Skin of body (tissue), 2 donors: ENCODE measurements around the gene GMDS. TPM values are rescaled to one million over a fixed set of nuclear protein-coding genes. Genes with fewer than 3 reads are reported as not detected.
A peak's percentile ranks its signal among the peaks of the same experiment; 100 is the strongest.

Source experiments
- DNase-seq: peaks from one replicate; lab custom pipeline; 2025; lab: John Stamatoyannopoulos, UW
- total RNA-seq: library from RNA; depleted of rRNA; stranded (reverse); fragments of >200 nt; gene quantifications from one replicate; pipeline ENCODE4 v1.2.3, GENCODE V29; 2014

GMDS gene
- total RNA-seq, 1 donor from 2014 or later, result 12.5 TPM

DNA sequence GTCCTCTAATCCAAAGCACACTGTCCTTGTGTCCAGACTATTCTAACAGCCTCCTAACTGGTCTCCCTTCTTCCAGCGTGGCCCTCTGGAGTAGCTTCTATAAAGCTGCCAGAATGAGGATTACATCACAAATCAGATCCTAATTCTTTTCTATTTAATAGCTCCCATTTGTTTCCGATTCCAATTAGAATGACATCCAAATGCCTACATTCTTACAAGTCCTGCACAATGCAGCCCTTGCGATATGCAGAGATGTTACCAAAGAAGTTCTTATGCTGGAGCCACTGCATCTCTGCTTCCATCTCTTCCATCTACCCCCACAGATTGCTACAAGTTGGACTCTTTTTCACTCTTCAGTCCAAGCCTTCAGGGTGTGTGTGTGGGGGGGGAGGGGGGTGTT is 40.0 kb downstream of the GMDS start:
- DNase-seq, result peak; percentile 23

DNA sequence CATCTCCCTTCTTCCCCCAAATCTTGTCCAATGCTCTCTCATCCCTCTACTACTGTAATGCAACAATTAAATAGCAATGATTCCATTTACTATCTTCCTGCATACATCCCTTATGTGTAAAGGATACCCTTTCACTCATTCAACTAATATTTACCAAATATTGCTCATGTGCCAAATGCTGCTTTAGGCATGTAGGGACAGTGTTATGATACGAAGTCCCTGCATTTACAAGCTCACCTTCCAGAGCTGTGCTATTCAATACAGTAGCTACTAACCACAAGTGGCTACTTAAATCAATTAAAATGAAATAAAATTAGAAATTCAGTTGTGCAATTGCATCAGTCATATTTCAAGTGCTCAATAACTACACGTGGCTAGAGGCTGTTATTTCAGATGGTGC is 41.1 kb downstream of the GMDS start:
- no peak for DNase-seq

DNA sequence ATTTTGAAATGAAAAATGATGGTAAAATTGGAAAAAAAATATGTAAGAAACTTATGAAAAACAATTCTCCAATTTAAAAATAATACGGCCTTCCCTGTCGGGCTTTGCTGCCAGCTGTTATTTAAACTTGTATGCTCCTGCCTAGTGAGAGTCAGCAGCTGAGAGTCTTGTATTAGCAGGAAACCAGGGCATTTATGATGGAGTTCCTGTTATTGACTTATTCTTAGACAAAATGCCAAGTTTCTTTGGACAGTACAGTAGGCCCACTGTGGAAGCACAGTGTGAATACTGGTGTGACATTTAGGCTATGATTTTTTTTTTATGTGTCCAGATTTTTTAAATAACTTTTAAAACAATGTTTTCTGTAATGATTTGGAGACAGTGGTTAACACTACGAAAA is 42.1 kb downstream of the GMDS start:
- no peak for DNase-seq

DNA sequence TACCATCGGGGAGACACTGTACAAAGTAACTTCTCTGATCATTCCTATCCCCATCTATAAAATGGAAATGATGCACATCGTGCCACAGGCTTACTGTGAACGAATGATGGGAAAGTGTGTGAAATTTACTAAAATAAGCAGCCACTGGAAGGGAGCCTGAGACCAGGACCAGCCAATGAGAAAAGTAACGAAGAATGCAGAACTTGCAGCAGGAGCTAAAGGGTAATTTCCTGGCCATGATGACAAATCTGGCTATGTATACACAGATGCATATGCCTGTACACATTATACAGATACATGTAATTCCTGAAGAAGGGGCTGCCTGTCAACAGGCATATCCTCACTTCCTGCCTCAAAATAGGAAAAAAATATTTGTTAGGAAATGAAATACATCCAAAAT is 47.4 kb downstream of the GMDS start:
- DNase-seq, result no peak

DNA sequence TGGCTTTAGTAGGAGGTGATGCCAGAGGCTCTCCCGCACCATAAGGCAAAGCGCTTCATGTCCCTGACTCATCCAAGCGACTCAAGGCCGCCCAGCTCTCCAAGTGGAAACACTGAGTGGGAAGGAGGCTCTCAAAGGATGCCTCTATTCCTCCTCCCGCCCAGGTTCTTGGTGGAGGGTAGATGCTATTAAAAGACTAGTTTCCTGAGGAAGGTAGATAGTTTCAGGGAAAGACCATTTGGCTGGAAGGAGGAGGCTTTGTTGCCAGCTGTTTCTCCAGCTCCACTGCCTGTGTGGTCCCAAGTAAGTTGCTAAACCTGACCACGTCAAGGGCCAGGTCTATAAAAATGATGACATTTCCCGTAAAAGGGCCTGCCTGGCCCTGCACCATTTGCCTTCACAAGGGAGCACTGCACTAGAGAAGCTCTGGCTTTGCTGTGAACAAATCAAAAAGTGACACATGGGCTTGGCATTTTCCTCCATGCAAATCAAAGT is 48.2 kb downstream of the GMDS start:
- DNase-seq, result no peak

DNA sequence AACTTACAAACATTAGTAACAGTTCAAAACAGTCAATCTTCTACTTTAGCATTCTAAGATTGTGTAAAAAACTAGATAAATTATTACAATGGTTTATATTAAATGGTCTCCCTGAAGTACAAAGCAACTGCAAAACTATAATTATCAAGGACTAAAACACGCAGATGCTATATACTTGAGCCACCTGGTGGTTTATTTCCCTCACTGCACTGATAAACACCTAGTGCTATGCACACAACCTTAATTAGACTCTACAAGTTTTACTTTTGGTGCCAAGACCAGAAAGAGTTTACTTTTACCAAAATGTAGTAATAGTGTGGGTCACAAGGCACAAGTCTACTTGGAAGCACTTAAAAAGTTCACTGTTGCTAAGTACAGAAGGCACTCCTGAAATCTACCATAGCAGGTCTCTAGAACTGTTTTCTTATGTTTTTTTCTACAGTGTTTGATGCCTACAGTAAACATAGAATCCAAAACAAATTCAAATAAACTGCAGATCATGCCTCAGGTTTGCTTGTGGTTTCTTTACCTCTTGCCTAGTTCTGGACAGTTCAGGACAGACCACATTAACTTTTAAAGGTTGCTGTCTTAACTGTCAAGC is 49.2 kb downstream of the GMDS start:
- DNase-seq, result peak; percentile 42

DNA sequence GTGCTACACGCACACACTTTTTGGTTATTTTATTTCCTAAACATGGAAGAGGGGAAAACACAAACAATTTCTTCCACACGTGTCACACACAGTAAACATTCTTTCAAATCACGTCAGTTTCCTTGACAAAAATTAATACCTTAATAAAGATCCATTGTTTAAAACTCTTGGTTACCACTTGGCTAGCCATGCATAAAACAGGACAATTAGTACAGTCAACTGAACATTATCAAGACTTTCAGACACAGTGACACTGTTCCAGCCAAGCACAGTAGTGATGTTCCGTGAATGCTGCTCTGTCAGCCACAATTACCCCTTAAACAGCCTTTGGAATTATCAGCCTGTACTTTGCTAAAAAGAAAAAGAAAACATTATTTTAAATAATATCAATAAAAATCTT is 50.8 kb downstream of the GMDS start:
- DNase-seq, result no peak

DNA sequence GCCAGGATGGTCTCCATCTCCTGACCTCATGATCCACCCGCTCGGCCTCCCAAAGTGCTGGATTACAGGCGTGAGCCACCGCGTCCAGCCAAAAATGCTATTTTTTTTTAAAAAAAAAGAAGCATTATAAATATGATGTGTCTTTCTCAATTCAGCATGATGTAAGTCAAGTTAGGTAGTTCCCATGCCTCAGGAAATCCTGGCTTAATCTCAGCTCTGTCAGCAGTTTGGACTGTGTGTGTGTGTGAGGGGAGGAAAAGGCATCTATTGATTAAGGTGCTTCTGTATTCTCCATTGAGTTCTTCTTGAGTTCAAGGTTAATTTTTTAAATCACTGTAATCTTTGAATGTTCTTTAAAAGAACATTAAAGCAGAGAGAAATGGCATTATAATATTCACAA is 51.5 kb downstream of the GMDS start:
- no peak for DNase-seq

DNA sequence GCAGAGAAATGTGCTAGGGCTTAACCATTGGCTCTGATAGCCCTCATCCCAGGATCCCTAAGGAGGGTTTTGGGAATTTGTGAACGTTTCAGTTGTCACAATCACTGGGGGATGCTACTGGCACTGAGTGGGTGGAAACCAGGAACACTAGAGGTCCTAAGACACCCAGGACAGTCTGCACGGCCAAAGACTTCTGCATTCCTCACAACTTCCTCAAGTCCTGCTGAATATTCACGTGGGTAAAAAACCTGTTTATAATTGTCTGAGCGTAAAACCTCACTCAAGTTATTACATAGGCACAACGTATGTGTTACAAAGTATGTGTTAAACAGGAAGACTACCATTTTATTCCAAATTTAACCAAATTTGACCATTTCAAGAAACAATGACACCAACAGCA is 52.4 kb downstream of the GMDS start:
- DNase-seq, result no peak

DNA sequence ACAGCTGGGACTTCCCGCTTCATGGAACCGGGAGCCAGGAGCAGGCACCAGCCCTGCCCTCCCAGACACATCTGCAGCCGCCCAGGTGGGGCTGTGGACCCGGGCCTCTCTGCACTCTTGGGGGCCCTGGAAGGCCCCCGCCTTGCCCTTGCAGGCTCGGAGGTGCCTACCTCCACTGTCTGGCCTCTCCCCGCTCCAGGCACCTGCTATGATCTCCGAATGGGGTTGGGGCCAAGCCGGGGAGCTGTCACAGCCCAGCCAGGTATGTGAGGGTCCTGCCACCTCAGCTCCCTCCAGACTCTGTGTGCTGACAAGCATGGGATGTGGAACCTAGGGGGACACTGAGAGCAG is 54.0 kb downstream of the GMDS start:
- DNase-seq, result no peak

DNA sequence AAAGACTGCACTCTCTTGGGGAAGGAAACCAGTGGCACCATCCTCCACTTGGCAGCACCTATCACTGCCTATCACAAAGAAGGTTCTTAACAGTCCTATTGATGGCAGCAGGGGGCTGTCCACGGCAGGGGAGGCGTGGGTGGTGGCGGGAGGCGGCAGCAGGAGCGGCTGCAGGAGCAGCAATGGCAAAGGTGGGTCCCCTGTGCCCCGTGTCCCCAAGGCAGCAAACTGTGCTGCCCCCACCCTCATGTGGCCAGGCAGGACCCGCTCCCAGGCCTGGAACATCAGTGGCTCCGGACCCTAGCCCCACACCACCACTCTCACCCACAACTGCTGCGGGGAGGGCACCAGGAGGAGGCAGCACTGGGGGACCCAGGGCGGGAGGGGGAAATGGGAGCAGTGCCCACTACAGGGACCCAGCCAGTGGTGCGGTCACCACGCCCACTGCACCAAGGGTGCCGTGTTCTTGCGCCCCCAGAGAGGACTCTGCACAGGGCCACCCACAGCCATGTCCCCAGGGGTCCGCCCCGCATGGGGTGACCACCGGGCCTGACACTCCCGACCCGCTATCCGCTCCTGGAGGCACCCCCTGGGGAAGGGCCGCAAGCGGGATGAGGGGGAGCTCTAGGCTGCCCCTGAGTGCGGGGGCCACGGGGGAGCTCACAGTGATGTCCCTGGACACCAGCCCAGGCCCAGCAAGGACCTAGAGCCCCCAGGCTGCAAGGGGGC is 54.6 kb downstream of the GMDS start:
- DNase-seq, result no peak

DNA sequence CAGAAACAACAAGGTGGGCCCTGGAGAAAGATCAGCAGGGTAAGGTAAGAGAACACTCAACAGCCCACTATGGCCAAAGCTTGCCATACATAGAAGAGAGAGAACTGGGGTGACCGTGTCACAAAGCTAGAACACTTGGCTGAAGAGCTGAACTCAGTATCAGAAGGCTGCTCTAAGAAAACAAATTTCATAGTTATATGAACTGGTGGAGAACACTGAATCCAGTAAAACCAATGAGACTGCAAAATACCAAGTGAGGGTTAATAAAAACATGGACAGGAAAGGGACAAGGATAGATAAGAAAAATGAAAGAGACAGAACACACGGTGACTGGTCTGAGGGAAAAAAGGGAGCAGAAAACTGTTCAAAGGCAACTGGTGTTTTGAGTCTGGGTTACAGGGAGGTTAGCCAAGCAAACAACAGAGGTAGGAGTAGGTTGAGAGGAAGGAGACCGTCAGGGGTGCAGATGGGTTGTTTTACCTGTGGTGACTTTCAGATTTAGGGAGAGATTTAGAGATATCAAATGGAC is 56.5 kb downstream of the GMDS start:
- DNase-seq, result no peak

DNA sequence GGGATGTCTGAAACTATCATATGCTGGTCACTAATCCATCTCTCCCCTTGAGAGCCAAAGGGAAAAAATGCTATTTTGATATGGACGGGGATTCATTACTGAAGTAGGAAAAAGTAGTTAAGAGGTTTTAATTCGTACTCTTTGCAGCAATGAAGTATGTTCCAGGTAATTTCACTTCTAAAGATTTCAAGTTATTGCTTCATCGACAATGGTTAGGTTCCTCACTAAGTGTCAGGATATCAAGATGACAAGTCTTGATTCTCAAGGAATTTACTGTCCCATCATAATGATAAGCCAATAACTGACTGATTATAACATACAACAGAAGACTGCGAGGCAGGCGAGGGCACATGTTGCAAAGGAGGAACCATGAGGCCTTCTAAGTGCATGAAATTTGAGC is 57.0 kb downstream of the GMDS start:
- no peak for DNase-seq

DNA sequence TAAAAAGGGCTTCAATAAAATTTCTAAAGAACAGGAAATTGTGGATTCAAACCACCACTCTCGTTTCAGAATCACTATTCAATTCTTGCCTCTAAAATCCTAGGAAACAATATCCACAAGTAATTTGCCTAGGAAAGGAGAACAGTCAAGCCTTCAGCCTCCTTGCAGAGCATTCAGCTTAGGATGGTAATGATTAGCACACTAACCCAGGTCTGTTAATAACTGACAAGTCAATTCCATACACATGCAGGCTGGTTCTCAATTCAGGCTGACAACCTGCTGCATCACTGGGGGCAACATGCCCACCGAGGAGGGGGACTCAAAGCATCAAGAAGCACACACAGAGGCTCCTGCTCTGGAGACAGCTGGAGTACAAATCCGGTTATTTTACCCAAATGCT is 57.6 kb downstream of the GMDS start:
- DNase-seq, result no peak

DNA sequence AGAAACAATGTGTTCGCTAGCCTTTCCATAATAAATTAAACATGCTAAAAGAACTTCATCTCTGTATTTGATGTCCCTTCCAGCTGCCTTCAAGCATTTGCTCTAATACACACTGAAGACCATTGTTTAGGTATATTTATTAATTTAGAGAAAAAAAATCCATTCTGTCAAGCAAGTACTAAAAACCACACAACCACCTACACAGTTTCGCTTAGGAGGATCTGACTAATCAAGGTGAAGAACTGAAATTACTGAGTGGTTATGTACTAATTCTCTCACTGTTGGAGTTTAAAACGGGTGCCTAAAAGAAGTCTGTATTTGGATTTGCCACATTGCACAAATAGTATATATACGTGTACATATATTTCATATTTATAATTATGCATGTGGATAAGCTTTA is 58.9 kb downstream of the GMDS start:
- DNase-seq, result no peak

DNA sequence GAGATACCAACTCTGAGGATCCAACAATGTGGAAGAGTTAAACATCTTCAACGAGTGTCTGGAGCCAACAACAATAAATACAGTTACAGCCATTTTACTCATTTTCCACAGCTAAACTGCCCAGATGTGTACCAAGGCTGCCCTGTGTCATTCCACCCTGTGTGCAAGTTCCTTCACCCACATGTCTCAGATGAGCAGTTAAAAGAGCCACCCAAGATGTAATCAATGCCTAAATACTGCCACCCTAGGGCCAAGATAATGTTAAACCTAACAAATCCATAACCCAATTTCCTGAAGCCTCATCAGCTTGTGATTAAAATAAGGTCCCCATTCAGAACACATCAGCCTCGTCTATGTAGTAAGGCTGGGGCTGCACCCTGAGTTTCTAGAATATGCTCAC is 59.9 kb downstream of the GMDS start:
- DNase-seq, result no peak

DNA sequence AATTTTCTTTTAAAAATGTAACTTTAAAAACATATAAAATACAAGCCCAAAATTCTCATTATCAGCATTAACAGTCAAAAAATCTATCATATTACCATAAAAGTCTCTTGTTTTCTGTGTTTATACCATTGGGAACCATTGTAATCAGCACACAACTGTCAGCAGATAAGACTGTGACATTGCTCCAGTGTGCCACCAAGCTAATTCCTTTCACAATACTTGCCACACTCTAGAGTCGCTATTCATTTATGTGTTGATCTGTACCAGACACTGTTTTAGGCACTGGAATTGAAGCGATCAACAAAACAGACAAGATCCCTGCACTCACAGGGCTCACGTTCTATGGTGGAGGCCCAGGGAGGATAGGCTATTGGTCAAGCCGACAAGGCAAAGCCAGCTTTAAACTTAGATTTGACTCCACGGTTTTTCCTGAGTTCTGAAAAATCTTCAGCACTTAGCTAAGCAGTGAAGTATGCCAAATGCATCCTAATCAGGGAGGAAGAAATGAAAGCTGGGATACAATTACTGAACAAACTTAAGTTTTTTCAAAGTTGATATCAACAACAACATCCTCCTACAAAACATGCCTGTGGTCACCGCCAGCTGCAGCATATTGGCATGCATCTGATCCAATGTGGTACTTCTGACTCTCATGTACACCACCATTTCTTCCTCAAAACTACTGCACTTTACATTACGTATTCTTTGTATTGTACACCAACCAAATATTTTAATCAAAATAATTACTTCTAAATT is 60.5 kb downstream of the GMDS start:
- DNase-seq, result no peak

DNA sequence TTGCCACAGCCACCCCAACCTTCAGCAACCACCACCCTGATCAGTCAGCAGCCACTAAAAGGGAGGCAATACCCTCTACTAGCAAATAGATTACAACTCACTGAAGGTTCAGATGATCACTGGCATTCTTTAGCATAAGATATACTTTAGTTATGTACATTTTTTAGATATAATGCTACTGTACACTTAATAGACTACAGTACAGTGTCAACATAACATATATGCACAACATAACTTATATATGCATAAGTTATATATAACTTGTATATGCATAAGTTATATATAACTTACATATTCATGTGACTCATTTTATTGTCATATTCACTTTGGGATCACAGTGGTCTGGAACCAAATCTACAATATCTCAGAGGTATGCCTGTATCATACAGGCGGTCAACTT is 61.7 kb downstream of the GMDS start:
- DNase-seq, result no peak

DNA sequence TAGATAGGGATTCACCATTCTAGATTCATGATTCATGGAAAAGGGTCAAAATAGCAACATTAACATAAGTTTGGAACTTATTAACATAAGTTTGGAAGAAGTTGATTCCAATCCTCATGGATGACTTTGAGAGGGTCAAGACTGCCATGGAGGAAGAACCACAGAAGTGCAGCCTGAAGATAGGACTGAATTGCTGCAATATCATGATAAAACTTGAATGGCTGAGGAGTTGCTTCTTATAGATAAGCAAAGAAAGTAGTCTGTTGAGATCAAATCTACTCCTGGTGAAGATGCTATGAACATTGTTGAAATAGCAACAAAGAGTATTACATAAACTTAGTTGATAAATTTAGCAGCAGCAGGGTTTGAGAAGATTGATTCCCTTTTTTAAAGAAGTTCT is 62.2 kb downstream of the GMDS start:
- DNase-seq, result no peak

DNA sequence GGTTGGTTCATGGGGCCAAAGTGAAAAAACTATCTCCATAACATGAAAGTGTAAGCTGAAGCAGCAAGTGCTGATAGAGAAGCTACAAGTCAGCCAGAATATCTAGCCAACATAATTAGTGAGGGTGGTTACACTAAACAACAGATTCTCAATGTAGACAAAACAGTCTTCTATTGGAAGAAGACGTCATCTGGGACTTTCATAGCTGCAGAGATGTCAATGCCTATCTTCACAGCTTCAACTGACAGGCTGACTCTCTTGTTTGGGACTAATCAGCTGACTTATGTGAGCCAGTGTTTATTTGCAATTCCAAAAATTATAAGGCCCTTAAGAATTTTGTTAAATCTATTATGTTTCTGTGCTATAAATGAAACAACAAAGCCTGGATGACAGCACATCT is 63.2 kb downstream of the GMDS start:
- no peak for DNase-seq

DNA sequence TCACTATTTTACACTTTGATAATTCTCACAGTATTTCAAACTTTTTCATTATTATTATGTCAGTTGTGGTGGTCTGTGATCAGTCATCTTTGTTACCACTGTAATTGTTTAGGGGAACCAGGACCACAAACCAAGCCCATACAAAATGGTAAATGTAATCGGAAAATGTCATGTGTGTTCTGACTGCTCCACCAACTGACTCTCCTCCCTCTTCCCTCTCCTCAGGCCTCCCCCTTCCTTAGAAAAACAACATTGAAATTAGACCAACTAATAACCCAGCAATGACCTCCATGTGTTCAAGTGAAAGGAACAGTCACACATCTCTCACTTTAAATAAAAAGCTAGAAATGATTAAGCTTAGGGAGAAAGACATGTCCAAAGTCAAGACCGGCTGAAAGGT is 63.8 kb downstream of the GMDS start:
- no peak for DNase-seq

DNA sequence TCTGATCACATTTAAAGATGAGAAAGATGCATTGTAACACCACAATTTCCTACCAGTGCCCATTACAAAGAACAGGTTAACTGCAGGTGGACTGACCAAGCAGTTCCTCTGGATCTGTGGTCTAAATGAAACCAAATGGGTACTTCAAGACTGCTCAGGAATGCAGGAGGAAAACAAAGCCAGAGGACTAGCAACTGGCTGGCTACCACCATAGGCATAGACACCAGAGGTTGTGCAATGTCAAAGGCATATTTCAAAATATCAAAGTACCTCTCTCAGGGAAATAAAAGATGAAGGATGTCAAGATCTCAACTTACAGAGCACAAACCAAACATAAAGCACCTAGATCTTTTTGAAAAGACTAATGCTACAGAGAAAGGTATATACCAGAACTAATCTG is 65.5 kb downstream of the GMDS start:
- no peak for DNase-seq

DNA sequence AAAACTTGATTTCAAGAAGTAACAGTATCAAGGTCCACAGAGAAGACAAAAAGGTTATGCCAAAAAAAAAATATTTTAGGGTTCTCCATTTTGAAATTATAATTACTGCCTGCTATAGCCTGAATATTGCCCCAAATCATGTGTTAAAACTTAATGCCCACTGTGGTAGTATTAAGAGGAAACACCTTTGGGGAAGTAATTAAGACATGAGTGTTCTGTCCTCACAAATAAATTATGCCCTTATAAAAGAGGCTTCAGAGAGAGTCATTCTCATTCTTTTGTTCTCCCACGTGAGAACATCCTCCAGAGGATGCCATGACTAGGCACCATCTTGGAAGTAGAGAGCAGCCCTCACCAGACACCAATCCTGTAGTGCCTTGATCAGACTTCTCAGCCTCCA is 66.2 kb downstream of the GMDS start:
- DNase-seq, result no peak
